ENCODE data around the gene NTPCR. TPM values are rescaled to one million over a fixed set of nuclear protein-coding genes. Genes with fewer than 3 reads are reported as not detected.

NTPCR gene
- total RNA-seq, 2 donors from 2014 or later = 28.3 to 29.1 TPM

- Histone ChIP-seq H3K4me3 (no peak overlapping the region), H3K4me1 (replicated peaks) (no peaks in the 10 kb centered on the region), H3K27ac (no peak overlapping the region), H3K27me3 (replicated peaks; ENCODE audit: insufficient read depth) (no peaks in the 10 kb centered on the region), H3K9me3 (no peaks in the 10 kb centered on the region), H3K36me3 (no peaks in the 10 kb centered on the region)
- DNase-seq (ENCODE audit: low spot score) = no peak
- 84% methylated on average over 6 of the region's 6 CpGs for WGBS
- no peak for TF ChIP-seq POLR2A (IDR thresholded peaks at IDR 0.05)
- no peak for TF ChIP-seq POLR2AphosphoS5 (IDR thresholded peaks at IDR 0.05)
- intact Hi-C loops (cut with DNase I) = no loop called here
These were observed 15.5 kb downstream of the NTPCR start for GRCh38 chr1:232965912-232966217.

GRCh38 chr1:232966663-232967062 is 16.3 kb downstream of the NTPCR start:
- no peak for DNase-seq (ENCODE audit: low spot score)
- 56% methylated on average over 4 of the region's 4 CpGs for WGBS
- TF ChIP-seq POLR2A (IDR thresholded peaks at IDR 0.05) (no peak), CTCF (IDR thresholded peaks at IDR 0.05) (no peak)
- intact Hi-C loops (cut with DNase I) = no loop called here
- no peak overlapping the region for H3K4me3 ChIP-seq
- H3K27me3 ChIP-seq (replicated peaks; ENCODE audit: insufficient read depth) = no peaks in the 10 kb centered on the region
- H3K36me3 ChIP-seq = no peaks in the 10 kb centered on the region
- H3K27ac ChIP-seq = peak overlapping the region in 1 of 2 donors; percentile 2
- H3K9me3 ChIP-seq = no peaks in the 10 kb centered on the region
- no peaks in the 10 kb centered on the region for H3K4me1 ChIP-seq (replicated peaks)

- Histone ChIP-seq H3K27me3 (replicated peaks; ENCODE audit: insufficient read depth) (no peaks in the 10 kb centered on the region), H3K4me1 (replicated peaks) (no peaks in the 10 kb centered on the region), H3K4me3 (no peak overlapping the region), H3K36me3 (no peaks in the 10 kb centered on the region), H3K27ac (no peak overlapping the region), H3K9me3 (no peaks in the 10 kb centered on the region)
- TF ChIP-seq POLR2AphosphoS5 (IDR thresholded peaks at IDR 0.05) (no peak), CTCF (IDR thresholded peaks at IDR 0.05) (no peak), POLR2A (IDR thresholded peaks at IDR 0.05) (no peak)
- intact Hi-C loops (cut with DNase I) = no loop called here
- 94% methylated on average over 5 of the region's 5 CpGs for WGBS
- DNase-seq (ENCODE audit: low spot score) = no peak
These were observed 18.0 kb downstream of the NTPCR start for GRCh38 chr1:232968391-232968790.

GRCh38 chr1:232968965-232969364 is 18.6 kb downstream of the NTPCR start:
- no peak overlapping the region for H3K4me3 ChIP-seq
- intact Hi-C loops (cut with DNase I) = no loop called here
- no peaks in the 10 kb centered on the region for H3K27me3 ChIP-seq (replicated peaks; ENCODE audit: insufficient read depth)
- DNase-seq (ENCODE audit: low spot score) = no peak
- WGBS = 56% methylated on average over 3 of the region's 3 CpGs
- no peaks in the 10 kb centered on the region for H3K36me3 ChIP-seq
- H3K27ac ChIP-seq = no peak overlapping the region
- H3K9me3 ChIP-seq = no peaks in the 10 kb centered on the region
- no peaks in the 10 kb centered on the region for H3K4me1 ChIP-seq (replicated peaks)
- TF ChIP-seq POLR2A (IDR thresholded peaks at IDR 0.05) = no peak
- TF ChIP-seq CTCF (IDR thresholded peaks at IDR 0.05) = no peak
- TF ChIP-seq POLR2AphosphoS5 (IDR thresholded peaks at IDR 0.05) = no peak

GRCh38 chr1:232969799-232970198 is 19.4 kb downstream of the NTPCR start:
- no peaks in the 10 kb centered on the region for H3K27me3 ChIP-seq (replicated peaks; ENCODE audit: insufficient read depth)
- no peak for DNase-seq (ENCODE audit: low spot score)
- H3K4me3 ChIP-seq = no peak overlapping the region
- no peaks in the 10 kb centered on the region for H3K4me1 ChIP-seq (replicated peaks)
- no peaks in the 10 kb centered on the region for H3K9me3 ChIP-seq
- 97% methylated on average over 5 of the region's 5 CpGs for WGBS
- H3K27ac ChIP-seq = no peak overlapping the region
- no peak for TF ChIP-seq CTCF (IDR thresholded peaks at IDR 0.05)
- TF ChIP-seq POLR2AphosphoS5 (IDR thresholded peaks at IDR 0.05) = no peak
- TF ChIP-seq POLR2A (IDR thresholded peaks at IDR 0.05) = no peak
- intact Hi-C loops (cut with DNase I) = no loop called here
- no peaks in the 10 kb centered on the region for H3K36me3 ChIP-seq

Measured in prostate gland (tissue), 2 donors.